Measurements from ENCODE around the gene ARL14EPL. TPM values are rescaled to one million over a fixed set of nuclear protein-coding genes. Genes with fewer than 3 reads are reported as not detected.
"Not testable (repeated sequence)": the region's sequence is repeated elsewhere in the genome, so short reads cannot be mapped to it uniquely, and the experiment has no call there.

Gene ARL14EPL
- total RNA-seq, 1 donor from 2014 or later: not detected

DNA sequence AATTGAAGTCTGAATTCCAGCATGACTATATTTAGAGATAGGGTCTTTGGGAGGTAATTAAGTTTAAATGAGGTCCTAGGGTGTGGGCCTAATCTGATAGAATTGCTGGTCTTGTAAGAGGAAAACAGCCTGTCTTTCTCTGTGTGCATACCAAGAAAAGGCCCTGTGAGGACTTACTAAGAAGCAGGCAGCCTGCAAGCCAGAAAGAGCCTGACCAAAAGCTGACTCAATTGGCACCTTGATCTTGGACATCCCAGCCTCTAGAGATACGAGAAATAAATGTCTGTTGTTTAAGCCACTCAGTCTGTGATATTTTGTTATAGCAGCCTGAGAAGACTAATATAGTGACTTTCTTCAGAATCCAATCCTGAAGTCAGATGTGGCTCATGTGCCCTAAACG is 14.6 kb downstream of the ARL14EPL start:
- no peak for DNase-seq (ENCODE audit: low spot score)

DNA sequence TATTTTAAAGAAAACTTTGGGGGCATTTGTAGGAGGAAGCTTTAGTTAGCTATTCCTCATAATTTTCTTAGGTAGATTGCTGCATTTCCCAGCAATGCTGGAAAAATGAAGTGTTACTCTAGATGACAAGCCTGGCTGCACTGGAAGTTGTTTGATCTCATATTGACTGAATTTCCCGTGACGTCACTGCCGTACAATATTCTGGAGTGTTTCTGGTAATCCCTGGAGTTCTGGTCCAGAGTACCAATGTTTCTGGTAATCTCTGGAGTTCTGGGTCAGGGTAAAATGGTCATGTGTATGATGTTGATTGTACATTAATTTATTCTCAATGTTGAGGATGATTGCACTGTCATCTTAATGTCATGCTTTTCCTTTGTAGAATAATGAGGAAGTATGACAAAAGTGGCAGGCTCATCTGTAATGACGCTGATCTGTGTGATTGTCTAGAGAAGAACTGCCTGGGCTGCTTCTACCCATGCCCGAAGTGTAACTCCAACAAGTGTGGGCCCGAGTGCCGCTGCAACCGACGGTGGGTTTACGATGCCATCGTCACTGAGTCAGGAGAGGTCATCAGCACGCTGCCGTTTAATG is 26.2 kb downstream of the ARL14EPL start:
- no peak for DNase-seq (ENCODE audit: low spot score)

DNA sequence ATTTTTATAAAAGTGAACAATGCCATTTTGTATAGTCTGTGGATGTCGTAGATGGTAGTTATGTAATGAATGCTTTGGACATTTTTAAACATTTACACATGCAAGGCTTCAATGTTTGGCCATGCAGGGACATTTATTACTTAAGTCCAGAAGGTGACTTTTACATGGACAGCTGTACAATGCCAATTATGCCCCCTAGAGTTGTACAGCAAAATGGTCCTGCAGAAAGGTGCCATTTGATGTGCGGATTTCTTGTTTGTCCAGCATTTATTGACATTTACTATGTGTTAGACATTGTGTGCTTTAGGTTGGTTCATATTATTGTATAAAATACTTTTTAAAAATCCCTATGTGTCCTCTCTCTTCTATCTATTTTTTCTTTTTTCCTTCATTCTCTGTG is 30.1 kb downstream of the ARL14EPL start:
- DNase-seq (ENCODE audit: low spot score): no peak

DNA sequence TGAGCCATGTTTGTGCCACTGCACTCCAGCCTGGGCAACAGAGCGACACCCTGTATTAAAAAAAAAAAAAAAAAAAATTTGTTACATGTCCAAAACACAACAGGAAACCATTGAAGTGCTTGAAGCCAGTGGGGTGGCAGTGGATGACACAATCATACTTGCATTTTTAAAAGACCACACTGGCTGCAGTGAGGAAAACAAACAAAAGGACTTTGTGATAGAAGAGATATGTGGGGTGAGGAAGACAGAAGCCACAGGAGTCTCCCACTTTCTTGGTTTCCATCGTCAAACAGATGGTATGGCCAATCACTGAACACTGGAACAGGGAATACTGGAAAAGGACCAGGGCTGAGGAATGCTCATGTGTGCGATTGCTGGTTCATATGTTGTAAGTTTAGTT is 31.7 kb downstream of the ARL14EPL start:
- DNase-seq (ENCODE audit: low spot score): no peak

DNA sequence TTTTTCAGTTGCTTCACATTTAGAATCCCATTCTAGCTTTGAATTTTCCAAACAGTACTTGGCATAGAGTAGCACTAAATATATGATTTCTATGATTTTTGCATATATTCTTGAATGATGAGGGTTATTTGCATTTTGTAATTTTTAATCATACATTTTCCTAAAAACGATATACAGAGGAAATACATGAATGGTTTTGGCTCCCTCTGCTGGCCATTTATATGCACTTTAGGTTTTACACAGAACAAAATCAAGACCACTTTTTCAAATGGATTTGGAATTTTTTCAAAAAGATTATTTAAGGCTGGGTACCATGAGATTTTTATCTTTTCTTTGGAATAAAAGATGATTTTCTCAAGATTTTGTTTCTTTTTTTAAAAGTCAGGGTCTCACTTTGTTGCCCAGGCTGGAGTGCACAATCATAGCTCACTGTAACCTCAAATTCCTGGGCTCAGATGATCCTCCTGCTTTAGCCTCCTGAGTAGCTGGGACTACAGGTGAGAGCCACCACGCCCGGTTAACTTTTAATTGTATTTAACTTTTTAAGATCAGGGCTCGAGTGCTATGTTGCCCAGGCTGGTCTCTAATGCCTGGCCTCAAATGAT is 35.9 kb downstream of the ARL14EPL start:
- no peak for DNase-seq (ENCODE audit: low spot score)

DNA sequence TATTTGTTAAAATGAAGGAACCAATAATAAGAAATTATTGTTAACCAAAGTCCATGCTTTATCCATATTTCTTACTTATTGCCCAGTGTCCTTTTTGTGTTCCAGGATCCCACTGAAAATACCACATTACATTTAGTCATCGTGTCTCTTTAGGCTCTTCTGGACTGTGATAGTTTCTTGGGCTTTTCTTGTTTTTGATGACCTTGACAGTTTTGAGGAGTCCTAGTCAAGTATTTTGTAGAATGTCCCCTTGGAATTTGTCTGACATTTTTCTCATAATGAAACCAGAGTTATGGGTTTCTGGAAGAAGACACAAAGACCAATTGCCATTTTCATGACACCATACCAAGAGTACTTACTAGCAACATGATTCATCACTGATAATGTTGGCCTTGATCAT is 38.9 kb downstream of the ARL14EPL start:
- no peak for DNase-seq (ENCODE audit: low spot score)

DNA sequence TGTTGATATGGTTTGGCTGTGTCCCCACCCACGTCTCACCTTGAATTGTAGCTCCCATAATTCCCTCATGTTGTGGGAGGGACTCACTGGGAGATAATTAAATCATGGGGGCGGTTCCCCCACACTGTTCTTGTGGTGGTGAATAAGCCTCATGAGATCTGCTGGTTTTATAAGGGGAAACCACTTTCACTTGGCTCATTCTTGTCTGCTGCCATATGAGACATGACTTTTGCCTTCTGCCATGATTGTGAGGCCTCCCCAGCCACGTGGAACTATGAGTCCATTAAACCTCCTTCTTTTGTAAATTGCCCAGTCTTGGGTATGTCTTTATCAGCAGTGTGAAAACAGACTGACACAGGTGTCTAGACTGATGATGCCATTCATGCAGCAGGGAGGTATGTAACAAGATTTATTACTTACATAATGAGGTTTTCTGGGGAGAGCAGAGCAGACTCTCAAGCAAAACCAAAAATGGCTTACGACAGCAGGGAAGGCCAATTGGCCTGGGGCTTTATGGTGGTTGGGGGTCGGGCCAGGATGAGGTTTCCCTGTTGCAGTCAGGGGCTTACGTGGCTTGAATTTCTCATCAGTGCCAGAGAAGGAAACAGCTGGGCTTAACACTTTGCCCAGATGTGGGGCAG is 43.0 kb downstream of the ARL14EPL start:
- DNase-seq (ENCODE audit: low spot score): no peak

DNA sequence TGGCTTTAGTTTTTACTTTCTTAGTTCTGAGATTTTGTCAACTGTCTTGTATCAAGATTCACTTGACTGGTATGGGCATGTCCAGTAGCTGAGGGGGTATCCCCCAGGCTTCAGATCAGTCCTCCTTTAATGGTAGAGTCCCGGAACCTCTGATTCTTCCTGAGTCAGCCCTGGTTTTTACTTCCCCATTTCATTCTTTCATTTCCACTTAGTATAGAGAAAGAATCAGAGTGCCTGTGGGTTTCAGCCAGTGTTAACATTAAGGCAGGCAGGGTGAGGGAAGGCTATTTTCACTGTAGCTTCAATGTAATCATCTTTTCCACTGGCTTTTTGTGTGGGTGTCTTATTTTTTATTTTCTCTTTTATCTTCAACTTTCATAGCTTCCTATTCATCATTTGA is 44.2 kb downstream of the ARL14EPL start:
- DNase-seq (ENCODE audit: low spot score): no peak

DNA sequence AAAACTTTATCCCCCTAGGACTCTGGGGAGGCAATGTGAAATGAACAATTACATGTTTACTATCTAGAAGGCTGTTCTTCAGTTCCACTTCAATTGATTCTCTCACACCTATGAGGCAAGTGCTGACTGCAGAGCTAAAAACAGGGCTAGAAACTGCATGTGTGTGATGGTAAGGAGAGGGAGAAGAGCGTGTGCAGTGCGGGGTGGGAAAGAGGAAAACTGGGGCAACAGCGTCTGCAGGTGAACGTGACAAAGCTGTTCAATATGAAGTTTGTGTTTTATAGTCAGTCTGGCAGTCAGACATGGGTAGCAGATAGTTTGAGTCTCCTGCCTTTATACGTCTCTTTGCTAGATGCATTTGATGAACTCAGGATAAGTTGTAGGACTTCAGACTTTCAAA is 45.9 kb downstream of the ARL14EPL start:
- no peak for DNase-seq (ENCODE audit: low spot score)

DNA sequence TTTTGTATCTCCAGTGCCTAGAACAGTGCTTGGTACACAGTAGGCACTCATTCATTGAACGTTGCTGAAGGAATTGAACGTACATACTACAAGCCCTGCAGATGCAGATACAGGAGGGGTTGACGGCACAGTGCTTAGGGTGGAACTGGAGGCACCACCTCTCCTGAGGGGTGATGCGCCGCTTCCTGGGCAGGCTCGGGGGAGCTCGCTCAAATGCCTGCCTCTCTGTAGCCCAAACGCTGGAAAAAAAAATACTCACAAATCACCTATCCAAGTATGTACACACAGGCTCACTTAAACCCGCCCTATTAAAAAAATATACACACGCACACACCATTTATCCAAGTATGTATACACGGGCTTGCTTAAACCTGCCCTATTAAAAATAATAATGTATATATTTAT is 52.0 kb downstream of the ARL14EPL start:
- DNase-seq (ENCODE audit: low spot score): no peak

DNA sequence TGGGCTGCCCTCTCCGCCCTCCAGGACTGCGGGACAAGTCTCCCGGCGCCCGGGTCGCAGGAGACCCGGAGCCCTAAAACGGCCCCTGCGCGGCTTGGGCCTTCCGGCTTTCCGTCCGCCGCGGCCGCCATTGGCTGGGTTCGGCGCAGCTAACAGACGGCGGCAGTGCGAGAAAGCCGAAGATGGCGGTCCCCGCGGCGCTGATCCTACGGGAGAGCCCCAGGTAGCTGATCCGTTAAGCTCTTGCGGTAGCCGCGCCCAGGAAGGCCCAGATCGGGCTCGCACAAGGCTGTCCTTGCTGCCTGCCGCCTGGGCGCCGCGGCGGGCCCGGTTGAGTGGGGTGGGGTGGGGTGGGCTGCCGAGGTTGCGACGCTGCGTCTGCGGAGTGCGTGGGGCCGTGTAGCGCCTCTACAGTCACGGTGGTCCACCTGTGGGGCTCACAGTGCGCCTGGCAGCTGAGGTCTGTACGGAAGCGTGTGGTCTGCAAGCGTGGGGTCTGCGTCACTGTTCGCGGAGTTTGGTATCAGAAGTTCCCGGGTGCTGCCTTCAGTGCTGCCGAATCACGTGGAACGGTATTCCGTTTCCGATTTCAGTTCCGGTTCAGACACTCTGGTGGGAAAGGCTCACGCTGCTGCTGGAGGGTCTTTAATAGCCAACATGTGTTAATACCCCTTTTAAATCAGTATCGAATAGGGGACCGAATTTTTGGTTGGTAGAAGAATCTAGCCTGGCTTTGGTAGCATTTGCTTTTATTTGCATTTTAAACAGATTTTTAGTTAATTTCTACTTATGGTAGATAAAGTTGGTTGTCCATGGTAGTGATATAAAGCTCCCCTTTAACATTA is 52.8 kb downstream of the ARL14EPL start, which contains the start of gene COMMD10:
TSS of gene COMMD10 (plus strand) at position 155 of the 845 bp plus-strand sequence.
- peak; percentile 74 for DNase-seq (ENCODE audit: low spot score)

DNA sequence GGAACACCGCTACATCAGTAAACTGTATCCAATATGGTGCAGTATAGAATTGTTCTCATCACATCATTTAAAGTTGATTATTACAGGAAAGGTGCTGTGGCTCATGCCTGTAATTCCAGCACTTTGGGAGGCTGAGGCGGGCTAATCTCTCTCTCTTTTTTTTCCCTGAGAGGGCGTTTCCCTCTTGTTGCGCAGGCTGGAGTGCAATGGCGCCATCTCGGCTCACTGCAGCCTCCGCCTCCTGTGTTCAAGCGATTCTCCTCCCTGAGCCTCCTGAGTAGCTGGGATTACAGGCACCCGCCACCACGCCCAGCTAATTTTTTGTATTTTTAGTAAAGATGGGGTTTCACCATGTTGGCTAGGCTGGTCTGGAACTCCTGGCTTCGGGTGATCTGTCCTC is 54.0 kb downstream of the ARL14EPL start:
- DNase-seq (ENCODE audit: low spot score): not testable (repeated sequence)

DNA sequence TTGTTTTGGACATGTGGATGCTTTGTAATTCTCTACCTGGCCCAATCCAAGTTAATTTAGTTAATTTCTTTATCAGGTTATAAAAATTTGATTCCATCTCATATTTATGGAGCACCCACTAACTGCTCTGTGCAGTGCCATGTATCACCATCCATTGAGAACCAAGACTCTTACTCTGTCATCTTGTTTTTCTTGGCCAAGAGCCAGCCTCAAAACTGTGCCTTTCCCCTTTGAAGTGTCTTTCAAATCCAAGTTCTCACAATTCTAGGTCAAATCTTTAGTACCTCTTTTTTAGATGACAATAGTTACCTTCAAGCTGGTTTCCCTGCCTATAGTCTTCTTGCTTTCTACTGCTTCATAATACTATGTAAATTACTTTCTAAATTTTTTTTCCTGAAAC is 55.8 kb downstream of the ARL14EPL start:
- no peak for DNase-seq (ENCODE audit: low spot score)

DNA sequence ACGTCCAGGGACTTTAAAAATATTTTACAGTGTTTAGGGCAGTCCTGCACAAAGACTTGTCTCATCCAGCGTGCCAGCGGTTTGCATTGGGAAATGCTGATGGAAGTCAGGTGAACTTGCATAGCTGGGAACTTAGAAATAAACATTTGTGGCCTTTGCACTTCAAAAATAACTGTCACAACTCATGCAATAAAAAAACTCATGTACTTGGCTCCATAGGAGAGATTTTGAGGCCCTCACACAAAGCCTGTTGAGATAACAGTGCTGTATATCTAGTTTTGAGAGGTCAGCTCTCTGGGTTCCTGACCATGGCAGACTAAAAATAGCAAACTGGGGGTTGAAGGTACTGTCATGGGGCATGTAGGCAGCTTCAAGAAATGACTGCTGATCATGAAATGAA is 58.0 kb downstream of the ARL14EPL start:
- no peak for DNase-seq (ENCODE audit: low spot score)

DNA sequence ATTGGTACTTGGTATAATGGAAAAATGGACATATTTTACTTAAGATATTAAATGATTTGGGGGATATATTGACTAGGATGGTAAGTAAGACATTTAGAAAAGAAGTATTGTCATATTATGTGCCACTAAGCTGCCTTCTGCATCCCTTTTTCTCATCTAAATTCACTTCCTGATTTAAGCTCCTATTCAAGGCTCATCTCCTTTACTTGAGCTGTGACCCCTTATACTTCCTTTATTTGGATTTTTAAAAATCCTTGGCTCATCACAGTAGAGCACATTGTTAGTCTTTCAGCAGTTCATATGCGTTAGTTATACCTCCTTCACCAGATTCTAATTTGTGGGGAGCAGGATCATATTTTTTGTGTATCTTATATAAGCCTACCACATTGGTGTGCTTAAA is 59.1 kb downstream of the ARL14EPL start:
- no peak for DNase-seq (ENCODE audit: low spot score)

DNA sequence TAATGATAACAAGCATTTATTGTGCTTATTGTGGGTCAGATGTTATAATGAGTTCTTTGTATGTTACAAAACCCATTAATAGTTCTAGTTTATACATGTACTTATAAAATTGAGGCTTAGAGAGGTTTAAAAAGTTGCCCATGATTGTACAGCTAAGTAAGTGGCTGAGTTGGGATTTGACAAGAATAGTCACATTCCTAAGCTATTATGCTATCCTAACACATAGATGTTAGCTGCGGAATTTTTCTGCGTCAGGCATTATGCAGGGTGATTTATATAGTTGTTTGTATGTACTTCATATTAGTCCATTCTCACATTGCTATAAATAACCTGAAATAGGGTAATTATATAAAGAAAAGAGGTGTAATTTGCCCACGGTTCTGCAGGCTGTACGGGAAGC is 65.0 kb downstream of the ARL14EPL start:
- no peak for DNase-seq (ENCODE audit: low spot score)

DNA sequence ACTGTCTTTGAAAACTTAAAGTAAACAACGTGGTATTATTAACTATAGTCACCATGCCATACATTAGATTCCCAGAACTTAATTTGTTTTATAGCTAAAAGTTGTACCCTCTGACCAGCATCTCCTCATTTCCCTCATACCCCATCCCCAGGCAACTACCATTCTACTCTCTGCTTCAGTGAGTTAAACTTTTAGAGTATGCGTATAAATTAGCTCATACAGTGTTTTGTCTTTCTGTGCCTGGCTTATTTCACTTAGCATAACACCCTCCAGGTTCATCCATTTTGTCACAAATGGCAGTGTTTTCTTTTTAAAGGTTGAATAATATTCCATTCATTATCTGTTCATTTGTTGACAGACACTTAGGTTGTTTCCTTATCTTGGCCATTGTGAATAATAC is 66.7 kb downstream of the ARL14EPL start:
- no peak for DNase-seq (ENCODE audit: low spot score)

DNA sequence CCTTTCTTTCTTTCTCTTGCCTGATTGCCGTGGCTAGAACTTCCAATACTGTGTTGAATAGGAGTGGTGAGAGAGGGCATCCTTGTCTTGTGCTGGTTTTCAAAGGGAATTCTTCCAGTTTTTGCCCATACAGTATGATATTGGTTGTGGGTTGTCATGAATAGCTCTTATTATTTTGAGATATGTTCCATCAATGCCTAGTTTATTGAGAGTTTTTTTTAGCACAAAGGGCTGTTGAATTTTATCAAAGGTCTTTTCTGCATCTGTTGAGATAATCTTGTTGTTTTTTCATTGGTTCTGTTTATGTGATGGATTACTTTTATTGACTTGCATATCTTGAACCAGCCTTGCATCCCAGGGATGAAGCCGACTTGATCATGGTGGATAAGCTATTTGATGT is 72.7 kb downstream of the ARL14EPL start:
- DNase-seq (ENCODE audit: low spot score): not testable (repeated sequence)
